Measurements from ENCODE around the gene RGS9. TPM values are rescaled to one million over a fixed set of nuclear protein-coding genes. Genes with fewer than 3 reads are reported as not detected.

The RGS9 gene
- total RNA-seq, 4 donors from 2014 or later: 22.4 to 58.6 (median 32.2) TPM

DNA sequence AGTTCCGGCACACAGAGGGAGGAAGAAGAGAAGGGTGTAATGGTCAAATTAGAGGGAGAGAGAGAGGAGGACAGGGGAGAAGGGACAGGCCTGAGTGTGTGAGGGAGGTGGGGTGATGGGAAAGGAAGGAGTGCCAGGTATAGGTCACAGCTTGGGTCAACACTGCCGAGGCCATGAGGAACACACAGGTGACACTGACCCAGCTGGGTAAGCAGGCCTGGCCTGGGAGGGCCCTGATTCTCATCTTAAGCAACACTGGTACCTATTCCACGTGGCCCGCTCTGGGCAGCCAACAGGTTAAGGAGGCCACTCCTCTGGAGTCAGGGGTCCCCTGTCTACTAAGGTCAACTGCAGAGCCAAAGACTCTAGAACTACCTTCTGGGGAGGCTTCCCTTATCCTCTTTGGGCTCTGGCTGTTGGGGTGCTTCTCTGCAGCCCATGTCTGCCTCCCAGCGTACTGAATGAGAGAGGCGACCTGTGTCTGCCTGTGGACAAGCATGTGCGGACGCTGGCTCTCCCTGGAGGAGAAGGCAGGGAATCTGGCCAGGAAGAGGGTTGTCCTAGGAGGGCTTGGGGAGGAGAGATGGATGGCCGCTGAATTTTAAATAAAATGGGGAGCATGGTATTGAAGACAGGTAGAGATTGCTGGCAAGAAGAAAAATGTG, 57.6 kb downstream of the RGS9 start:
- no peaks in the 10 kb centered on the region for H3K9me3 ChIP-seq
- no peak overlapping the region for H3K27ac ChIP-seq (replicated peaks in 1 of 4)
- peaks cover 0 to 36% (median 0%) of the 10 kb centered on the region in 4 donors for H3K36me3 ChIP-seq
- H3K4me3 ChIP-seq: no peak overlapping the region
- H3K4me1 ChIP-seq: peaks cover 0 to 7% (median 3%) of the 10 kb centered on the region in 4 donors
- H3K27me3 ChIP-seq: no peaks in the 10 kb centered on the region
- TF ChIP-seq, protein P1, sequence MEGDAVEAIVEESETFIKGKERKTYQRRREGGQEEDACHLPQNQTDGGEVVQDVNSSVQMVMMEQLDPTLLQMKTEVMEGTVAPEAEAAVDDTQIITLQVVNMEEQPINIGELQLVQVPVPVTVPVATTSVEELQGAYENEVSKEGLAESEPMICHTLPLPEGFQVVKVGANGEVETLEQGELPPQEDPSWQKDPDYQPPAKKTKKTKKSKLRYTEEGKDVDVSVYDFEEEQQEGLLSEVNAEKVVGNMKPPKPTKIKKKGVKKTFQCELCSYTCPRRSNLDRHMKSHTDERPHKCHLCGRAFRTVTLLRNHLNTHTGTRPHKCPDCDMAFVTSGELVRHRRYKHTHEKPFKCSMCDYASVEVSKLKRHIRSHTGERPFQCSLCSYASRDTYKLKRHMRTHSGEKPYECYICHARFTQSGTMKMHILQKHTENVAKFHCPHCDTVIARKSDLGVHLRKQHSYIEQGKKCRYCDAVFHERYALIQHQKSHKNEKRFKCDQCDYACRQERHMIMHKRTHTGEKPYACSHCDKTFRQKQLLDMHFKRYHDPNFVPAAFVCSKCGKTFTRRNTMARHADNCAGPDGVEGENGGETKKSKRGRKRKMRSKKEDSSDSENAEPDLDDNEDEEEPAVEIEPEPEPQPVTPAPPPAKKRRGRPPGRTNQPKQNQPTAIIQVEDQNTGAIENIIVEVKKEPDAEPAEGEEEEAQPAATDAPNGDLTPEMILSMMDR (IDR thresholded peaks at IDR 0.05): no peak
- TF ChIP-seq EP300 (IDR thresholded peaks at IDR 0.05) (no peak), POLR2A (IDR thresholded peaks at IDR 0.05; ENCODE audit: low read depth) (no peak), POLR2AphosphoS5 (IDR thresholded peaks at IDR 0.05) (no peak)
- no peak for DNase-seq (ENCODE audit: extremely low spot score)
- 93% methylated on average over 9 of the region's 9 CpGs for WGBS
- intact Hi-C loops (cut with DNase I): loop anchor here (5.0 to 10.0 kb wide), 2 partner anchors 58 to 230 kb away; partner anchors contain the start of gene RGS9

DNA sequence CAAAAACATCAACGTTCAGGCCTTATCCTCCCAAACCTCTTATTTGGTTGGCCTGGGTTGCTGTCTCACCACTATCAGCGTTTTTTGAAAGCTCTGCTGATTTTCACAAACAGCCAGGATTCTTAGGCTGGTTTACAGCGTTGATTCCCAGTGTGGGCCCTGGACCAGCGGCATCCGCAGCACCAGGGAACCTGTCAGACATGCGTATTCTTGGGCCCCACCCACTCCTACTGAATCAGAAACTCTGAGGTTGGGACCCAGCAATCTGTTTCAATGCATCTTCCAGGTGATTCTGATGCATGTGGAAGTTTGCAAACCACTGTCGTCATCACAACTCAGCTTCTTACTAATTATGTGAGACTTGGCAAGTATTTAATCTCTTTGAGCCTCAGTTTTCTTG, 58.5 kb downstream of the RGS9 start:
- DNase-seq (ENCODE audit: extremely low spot score): no peak
- Histone ChIP-seq H3K27me3 (no peaks in the 10 kb centered on the region), H3K4me1 (peaks cover 0 to 7% (median 3%) of the 10 kb centered on the region in 4 donors), H3K4me3 (no peak overlapping the region), H3K9me3 (no peaks in the 10 kb centered on the region), H3K36me3 (peaks cover 0 to 30% (median 0%) of the 10 kb centered on the region in 4 donors), H3K27ac (replicated peaks in 1 of 4) (no peak overlapping the region)
- TF ChIP-seq POLR2A (IDR thresholded peaks at IDR 0.05; ENCODE audit: low read depth): no peak
- no peak for TF ChIP-seq POLR2AphosphoS5 (IDR thresholded peaks at IDR 0.05)
- TF ChIP-seq EP300 (IDR thresholded peaks at IDR 0.05): no peak
- TF ChIP-seq, protein P1 (IDR thresholded peaks at IDR 0.05): no peak
- WGBS: 82% methylated on average over 7 of the region's 7 CpGs
- intact Hi-C loops (cut with DNase I): loop anchor here (5.0 to 10.0 kb wide), 2 partner anchors 58 to 231 kb away; partner anchors contain the start of gene RGS9

DNA sequence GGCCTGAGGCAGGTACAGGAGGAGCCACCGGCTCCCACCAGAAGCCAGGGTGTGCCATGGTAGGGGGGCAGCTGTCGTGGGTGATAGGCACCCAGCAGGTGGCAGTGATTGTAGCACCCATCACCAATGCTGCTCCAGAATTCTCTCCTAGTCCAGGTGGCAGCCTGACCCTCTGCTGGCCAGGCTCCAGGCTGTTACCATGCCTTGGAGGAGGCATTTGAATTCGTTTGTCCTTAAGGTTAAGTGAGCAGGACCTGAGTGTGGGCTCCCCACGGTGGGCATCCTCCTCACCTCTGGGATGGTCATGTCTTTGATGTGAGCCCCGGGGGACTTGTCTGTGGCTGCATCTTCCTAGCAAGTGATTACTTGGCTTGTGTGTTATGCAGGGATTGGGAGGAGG, 59.4 kb downstream of the RGS9 start:
- intact Hi-C loops (cut with DNase I): loop anchor here (5.0 to 10.0 kb wide), 2 partner anchors 59 to 232 kb away; partner anchors contain the start of gene RGS9
- 68% methylated on average over 3 of the region's 5 CpGs for WGBS

DNA sequence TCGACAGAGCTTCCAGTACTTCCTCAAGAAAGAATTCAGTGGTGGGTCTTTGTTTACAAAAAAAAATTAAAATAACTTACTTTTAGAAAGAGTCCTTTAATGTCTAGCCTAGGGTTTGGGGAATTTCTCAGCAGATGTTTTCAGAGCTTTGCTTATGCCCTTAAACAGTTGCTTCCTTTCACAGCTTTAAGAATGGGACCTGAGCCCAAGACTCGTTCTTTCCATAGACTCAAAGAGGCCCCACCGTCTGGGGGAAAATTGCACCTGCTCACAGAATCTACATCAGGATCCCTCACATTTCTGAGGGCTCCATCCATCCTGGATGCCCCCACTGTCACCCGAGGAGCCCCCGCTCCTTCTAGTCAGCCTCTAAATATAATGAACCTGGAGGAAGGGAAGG, 60.0 kb downstream of the RGS9 start:
- peaks cover 0 to 37% (median 2%) of the 10 kb centered on the region in 4 donors for H3K36me3 ChIP-seq
- H3K9me3 ChIP-seq: no peaks in the 10 kb centered on the region
- H3K4me1 ChIP-seq: peaks cover 0 to 7% (median 3%) of the 10 kb centered on the region in 4 donors
- no peaks in the 10 kb centered on the region for H3K27me3 ChIP-seq
- H3K4me3 ChIP-seq: no peak overlapping the region
- intact Hi-C loops (cut with DNase I): loop anchor here (5.0 to 10.0 kb wide), 2 partner anchors 60 to 232 kb away; partner anchors contain the start of gene RGS9
- 67% methylated on average over 5 of the region's 5 CpGs for WGBS
- no peak for DNase-seq (ENCODE audit: extremely low spot score)
- TF ChIP-seq POLR2AphosphoS5 (IDR thresholded peaks at IDR 0.05) (no peak), EP300 (IDR thresholded peaks at IDR 0.05) (no peak), POLR2A (IDR thresholded peaks at IDR 0.05; ENCODE audit: low read depth) (no peak)
- TF ChIP-seq, protein P1 (IDR thresholded peaks at IDR 0.05): no peak
- H3K27ac ChIP-seq (replicated peaks in 1 of 4): no peak overlapping the region

More for the DNA sequence above, 59.4 kb downstream of the RGS9 start:
- Histone ChIP-seq H3K36me3 (peaks cover 0 to 31% (median 0%) of the 10 kb centered on the region in 4 donors), H3K9me3 (no peaks in the 10 kb centered on the region), H3K4me3 (no peak overlapping the region), H3K4me1 (peaks cover 0 to 7% (median 3%) of the 10 kb centered on the region in 4 donors), H3K27ac (replicated peaks in 1 of 4) (no peak overlapping the region), H3K27me3 (no peaks in the 10 kb centered on the region)
- no peak for DNase-seq (ENCODE audit: extremely low spot score)
- no peak for TF ChIP-seq POLR2AphosphoS5 (IDR thresholded peaks at IDR 0.05)
- no peak for TF ChIP-seq EP300 (IDR thresholded peaks at IDR 0.05)
- TF ChIP-seq, protein P1 (IDR thresholded peaks at IDR 0.05): no peak
- TF ChIP-seq POLR2A (IDR thresholded peaks at IDR 0.05; ENCODE audit: low read depth): no peak

Data from esophagus muscularis mucosa (tissue), 4 donors.